Loucy (cell line): ENCODE measurements around the gene PRKCE.

Experiments used
- H2AFZ ChIP-seq: fragments of 200-600 bp; sonication (generic); 2 replicates; pipeline ENCODE4 v1.6.0; 2016; ENCODE audit warnings: antibody characterized with exemption, mild to moderate bottlenecking, low read length, moderate library complexity
- H3F3A ChIP-seq: fragments of 200-600 bp; 2 replicates; pipeline ENCODE4 v1.6.0; 2016; ENCODE audit warnings: antibody characterized with exemption, low read depth, mild to moderate bottlenecking
- H3K27me3 ChIP-seq: fragments of 200-600 bp; sonication (generic); 2 replicates; pipeline ENCODE4 v1.6.1; 2014; ENCODE audit warnings: low read length, mild to moderate bottlenecking; ENCODE audit not compliant: insufficient read depth, poor library complexity, severe bottlenecking
- H3K36me3 ChIP-seq: fragments of 200-600 bp; sonication (generic); 2 replicates; pipeline ENCODE4 v1.6.1; 2016; ENCODE audit warnings: low read length; ENCODE audit not compliant: insufficient read depth
- H3K4me1 ChIP-seq: fragments of 200-600 bp; sonication (generic); 2 replicates; pipeline ENCODE4 v1.5.1; 2014; ENCODE audit warnings: low read length, mild to moderate bottlenecking; ENCODE audit not compliant: insufficient read depth, poor library complexity, severe bottlenecking
- H3K4me2 ChIP-seq: fragments of 200-600 bp; sonication (generic); 2 replicates; pipeline ENCODE4 v1.6.0; 2014; ENCODE audit warnings: antibody characterized with exemption, low read length, low read depth, mild to moderate bottlenecking; ENCODE audit not compliant: poor library complexity, severe bottlenecking
- H3K4me3 ChIP-seq: fragments of 200-600 bp; sonication (generic); 2 replicates; pipeline ENCODE4 v1.5.1; 2014; ENCODE audit warnings: low read length, mild to moderate bottlenecking, mixed read lengths; ENCODE audit not compliant: poor library complexity, severe bottlenecking
- H3K79me2 ChIP-seq: fragments of 200-600 bp; sonication (generic); 2 replicates; pipeline ENCODE4 v1.6.1; 2014; ENCODE audit warnings: low read length; ENCODE audit not compliant: insufficient read depth
- H3K9ac ChIP-seq: fragments of 200-600 bp; sonication (generic); 2 replicates; pipeline ENCODE4 v1.6.0; 2014; ENCODE audit warnings: mild to moderate bottlenecking, low read depth, low read length, moderate library complexity; ENCODE audit not compliant: poor library complexity, severe bottlenecking
- H3K9me2 ChIP-seq: fragments of 200-600 bp; sonication (generic); replicated peaks from 2 replicates; pipeline ENCODE4 v1.6.1; 2016; ENCODE audit warnings: low read depth, low read length, mixed read lengths
- H3K9me3 ChIP-seq: fragments of 200-600 bp; sonication (generic); 2 replicates; pipeline ENCODE4 v1.6.1; 2014; ENCODE audit warnings: mild to moderate bottlenecking, antibody characterized with exemption, low read length, low read depth; ENCODE audit not compliant: insufficient read depth
- H4K20me1 ChIP-seq: fragments of 200-600 bp; sonication (generic); 2 replicates; pipeline ENCODE4 v1.6.0; 2014; ENCODE audit warnings: antibody characterized with exemption, low read length, mild to moderate bottlenecking; ENCODE audit not compliant: insufficient read depth, poor library complexity, severe bottlenecking
- EZH2phosphoT487 ChIP-seq: fragments of 200-600 bp; IDR thresholded peaks from 2 replicates; pipeline ENCODE4 v1.6.1; 2018; ENCODE audit warnings: antibody characterized with exemption, mild to moderate bottlenecking, moderate library complexity, borderline replicate concordance
- TF ChIP-seq, protein P1 (sequence below): fragments of 200-600 bp; sonication (generic); conservative IDR thresholded peaks from 2 replicates; pipeline ENCODE4 v1.5.1; 2014; ENCODE audit warnings: mild to moderate bottlenecking, antibody characterized with exemption, low read length

The PRKCE gene

GRCh38 chr2:46180189-46180588, 528.7 kb downstream of the PRKCE start:
- Histone ChIP-seq H3K9me3 (no peaks in the 10 kb centered on the region), H3F3A (no peaks in the 10 kb centered on the region), H3K79me2 (no peaks in the 10 kb centered on the region), H3K27me3 (no peaks in the 10 kb centered on the region), H3K9ac (no peak overlapping the region), H3K4me2 (no peak overlapping the region), H3K4me3 (no peak overlapping the region), H3K36me3 (peaks cover 7% of the 10 kb centered on the region; the same call in 1 of the 2 replicates), H4K20me1 (no peaks in the 10 kb centered on the region), H3K4me1 (peaks cover 20% of the 10 kb centered on the region), H2AFZ (no peak overlapping the region), H3K9me2 (no peaks in the 10 kb centered on the region)
- TF ChIP-seq EZH2phosphoT487, result no peak
- TF ChIP-seq, protein P1, sequence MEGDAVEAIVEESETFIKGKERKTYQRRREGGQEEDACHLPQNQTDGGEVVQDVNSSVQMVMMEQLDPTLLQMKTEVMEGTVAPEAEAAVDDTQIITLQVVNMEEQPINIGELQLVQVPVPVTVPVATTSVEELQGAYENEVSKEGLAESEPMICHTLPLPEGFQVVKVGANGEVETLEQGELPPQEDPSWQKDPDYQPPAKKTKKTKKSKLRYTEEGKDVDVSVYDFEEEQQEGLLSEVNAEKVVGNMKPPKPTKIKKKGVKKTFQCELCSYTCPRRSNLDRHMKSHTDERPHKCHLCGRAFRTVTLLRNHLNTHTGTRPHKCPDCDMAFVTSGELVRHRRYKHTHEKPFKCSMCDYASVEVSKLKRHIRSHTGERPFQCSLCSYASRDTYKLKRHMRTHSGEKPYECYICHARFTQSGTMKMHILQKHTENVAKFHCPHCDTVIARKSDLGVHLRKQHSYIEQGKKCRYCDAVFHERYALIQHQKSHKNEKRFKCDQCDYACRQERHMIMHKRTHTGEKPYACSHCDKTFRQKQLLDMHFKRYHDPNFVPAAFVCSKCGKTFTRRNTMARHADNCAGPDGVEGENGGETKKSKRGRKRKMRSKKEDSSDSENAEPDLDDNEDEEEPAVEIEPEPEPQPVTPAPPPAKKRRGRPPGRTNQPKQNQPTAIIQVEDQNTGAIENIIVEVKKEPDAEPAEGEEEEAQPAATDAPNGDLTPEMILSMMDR, result no peak

- H3K4me3 ChIP-seq, result no peak overlapping the region
- H3K79me2 ChIP-seq, result no peaks in the 10 kb centered on the region
- peaks cover 16% of the 10 kb centered on the region for H3K4me1 ChIP-seq
- H3K36me3 ChIP-seq, result peaks cover 15% of the 10 kb centered on the region; the same call in 1 of the 2 replicates
- no peaks in the 10 kb centered on the region for H3K9me3 ChIP-seq
- H3K27me3 ChIP-seq, result no peaks in the 10 kb centered on the region
- no peaks in the 10 kb centered on the region for H3F3A ChIP-seq
- TF ChIP-seq, protein P1, result no peak
- TF ChIP-seq EZH2phosphoT487, result no peak
- no peak overlapping the region for H3K4me2 ChIP-seq
- H2AFZ ChIP-seq, result no peak overlapping the region
- no peaks in the 10 kb centered on the region for H3K9me2 ChIP-seq
- H3K9ac ChIP-seq, result no peak overlapping the region
- no peaks in the 10 kb centered on the region for H4K20me1 ChIP-seq
These were observed 529.8 kb downstream of the PRKCE start for GRCh38 chr2:46181306-46181705.

- no peaks in the 10 kb centered on the region for H3K9me3 ChIP-seq
- peaks cover 19% of the 10 kb centered on the region for H3K4me1 ChIP-seq
- no peaks in the 10 kb centered on the region for H3K27me3 ChIP-seq
- no peaks in the 10 kb centered on the region for H4K20me1 ChIP-seq
- peaks cover 15% of the 10 kb centered on the region; the same call in 1 of the 2 replicates for H3K36me3 ChIP-seq
- H3F3A ChIP-seq, result no peaks in the 10 kb centered on the region; the same call in 1 of the 2 replicates
- no peak overlapping the region for H3K9ac ChIP-seq
- H2AFZ ChIP-seq, result no peak overlapping the region
- no peaks in the 10 kb centered on the region for H3K79me2 ChIP-seq
- H3K4me3 ChIP-seq, result no peak overlapping the region
- TF ChIP-seq, protein P1, result no peak
- no peak for TF ChIP-seq EZH2phosphoT487
- H3K9me2 ChIP-seq, result no peaks in the 10 kb centered on the region
- H3K4me2 ChIP-seq, result no peak overlapping the region
These were observed 530.5 kb downstream of the PRKCE start for GRCh38 chr2:46181789-46182530.
